GM19452 (cell line): ENCODE data around the gene CASP2.
"Not testable (repeated sequence)": the region's sequence is repeated elsewhere in the genome, so short reads cannot be mapped to it uniquely, and the experiment has no call there.

Source experiments
- ATAC-seq: cut with Tn5 transposase; IDR thresholded peaks from one replicate; pipeline ENCODE4 v1.9.1; 2021; ENCODE audit not compliant: unreplicated experiment

The CASP2 gene

GRCh38 chr7:143289888-143290287, 1.7 kb downstream of the CASP2 start:
- ATAC-seq = not testable (repeated sequence)

- ATAC-seq = no peak
Measured at GRCh38 chr7:143290293-143290692, 2.1 kb downstream of the CASP2 start.

DNA sequence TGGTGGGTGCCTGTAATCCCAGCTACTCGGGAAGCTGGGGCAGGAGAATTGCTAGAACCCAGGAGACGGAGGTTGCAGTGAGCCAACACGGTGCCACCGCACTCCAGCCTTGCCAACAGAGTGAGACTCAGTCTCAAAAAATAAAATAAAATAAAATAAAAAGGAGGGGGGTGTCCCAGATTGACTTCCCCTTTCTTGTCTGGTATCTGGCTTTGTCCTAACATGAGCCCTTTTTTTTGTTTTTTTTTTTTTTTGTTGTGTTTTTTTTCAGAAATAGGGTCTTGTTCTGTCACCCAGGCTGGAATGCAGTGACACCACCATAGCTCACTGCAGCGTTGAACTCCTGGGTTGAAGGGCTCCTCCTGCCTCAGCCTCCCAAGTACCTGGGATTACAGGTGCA, 4.7 kb downstream of the CASP2 start:
- ATAC-seq = no peak

DNA sequence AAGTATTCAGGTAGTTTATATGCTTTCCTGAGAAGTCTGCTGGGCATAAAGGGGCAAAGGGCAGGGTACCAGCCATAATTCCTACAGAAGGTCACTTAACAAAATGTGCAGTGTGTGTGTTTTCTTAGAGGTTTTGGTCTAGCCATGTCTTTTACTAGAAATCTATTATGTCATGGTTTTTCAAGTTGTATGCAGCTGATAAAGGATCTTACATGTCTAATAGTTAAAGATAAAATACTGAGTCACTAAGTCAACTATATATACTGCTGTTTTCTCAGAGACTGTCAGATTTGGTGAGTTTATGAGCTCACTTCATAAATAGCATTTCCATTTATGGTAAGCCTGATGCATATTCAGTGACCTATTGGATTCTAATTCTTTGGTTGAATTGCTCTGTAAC, 7.7 kb downstream of the CASP2 start:
- no peak for ATAC-seq

DNA sequence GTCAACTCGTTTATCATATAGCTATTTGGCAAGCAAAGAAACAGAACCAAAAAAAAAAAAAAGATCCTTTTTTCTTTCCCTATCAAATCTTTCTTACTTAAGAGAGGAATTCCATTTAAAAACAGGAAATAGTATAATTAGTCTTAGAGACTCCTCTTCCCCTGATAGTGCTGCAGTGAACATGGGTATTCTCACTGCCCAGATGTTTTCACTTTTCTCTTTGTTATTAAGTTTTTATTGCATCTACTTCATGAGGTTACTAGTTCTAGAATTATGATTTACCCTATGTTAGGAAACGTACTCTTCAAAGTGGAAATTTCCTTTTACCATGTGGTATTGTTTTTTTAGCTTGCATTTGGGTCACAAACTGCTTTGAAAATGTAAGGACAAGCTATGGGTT, 8.5 kb downstream of the CASP2 start:
- ATAC-seq = no peak

DNA sequence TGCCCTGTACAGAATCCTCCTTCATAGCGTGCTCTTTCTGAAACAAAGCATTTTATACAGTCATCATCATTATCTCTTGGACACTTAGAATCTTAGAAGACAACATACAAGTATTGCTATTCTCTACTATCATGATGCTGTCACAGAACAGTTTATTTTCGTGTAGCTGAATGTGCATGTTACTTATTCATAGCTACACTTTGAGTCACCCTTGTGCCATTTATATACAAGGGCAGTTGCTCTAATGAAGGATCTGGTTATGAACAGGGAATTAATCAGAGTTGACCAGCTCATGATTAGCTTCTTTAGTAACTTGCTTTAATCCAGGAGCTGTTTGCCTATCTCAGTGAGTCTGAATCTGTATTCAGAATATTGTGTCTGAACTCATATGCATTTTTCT, 11.2 kb downstream of the CASP2 start:
- ATAC-seq = no peak

DNA sequence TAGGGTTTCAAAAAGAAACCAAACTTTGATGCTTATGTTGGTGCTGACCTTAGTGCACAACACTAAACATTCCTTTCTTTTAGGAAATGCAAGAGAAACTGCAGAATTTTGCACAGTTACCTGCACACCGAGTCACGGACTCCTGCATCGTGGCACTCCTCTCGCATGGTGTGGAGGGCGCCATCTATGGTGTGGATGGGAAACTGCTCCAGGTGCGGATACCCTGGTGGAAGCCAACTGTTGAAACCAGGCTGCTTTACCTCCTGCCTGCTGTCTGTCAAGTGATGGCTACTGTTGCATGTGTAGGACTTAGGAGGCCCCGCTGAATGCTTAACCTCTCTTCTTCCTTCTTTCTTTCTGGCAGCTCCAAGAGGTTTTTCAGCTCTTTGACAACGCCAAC, 11.7 kb downstream of the CASP2 start:
- ATAC-seq = no peak

GRCh38 chr7:143300959-143301935, 13.1 kb downstream of the CASP2 start:
- ATAC-seq = no peak

DNA sequence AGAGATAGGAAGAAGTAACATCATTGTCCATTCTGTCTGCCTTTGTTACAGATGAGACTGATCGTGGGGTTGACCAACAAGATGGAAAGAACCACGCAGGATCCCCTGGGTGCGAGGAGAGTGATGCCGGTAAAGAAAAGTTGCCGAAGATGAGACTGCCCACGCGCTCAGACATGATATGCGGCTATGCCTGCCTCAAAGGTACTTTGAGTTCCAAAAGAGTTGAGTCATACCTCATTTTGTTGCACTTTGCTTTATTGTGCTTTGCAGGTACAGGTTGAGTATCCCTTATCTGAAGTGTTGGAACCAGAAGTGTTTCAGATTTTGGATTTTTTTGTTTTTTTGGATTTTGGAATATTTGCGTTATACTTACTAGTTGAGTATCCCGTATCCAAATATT, 15.6 kb downstream of the CASP2 start:
- ATAC-seq = no peak

DNA sequence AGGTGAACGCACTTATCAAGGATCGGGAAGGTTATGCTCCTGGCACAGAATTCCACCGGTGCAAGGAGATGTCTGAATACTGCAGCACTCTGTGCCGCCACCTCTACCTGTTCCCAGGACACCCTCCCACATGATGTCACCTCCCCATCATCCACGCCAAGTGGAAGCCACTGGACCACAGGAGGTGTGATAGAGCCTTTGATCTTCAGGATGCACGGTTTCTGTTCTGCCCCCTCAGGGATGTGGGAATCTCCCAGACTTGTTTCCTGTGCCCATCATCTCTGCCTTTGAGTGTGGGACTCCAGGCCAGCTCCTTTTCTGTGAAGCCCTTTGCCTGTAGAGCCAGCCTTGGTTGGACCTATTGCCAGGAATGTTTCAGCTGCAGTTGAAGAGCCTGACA, 16.8 kb downstream of the CASP2 start:
- no peak for ATAC-seq

- no peak for ATAC-seq
Measured at GRCh38 chr7:143305423-143306070, 17.4 kb downstream of the CASP2 start.

- no peak for ATAC-seq
Measured at GRCh38 chr7:143308632-143309031, 20.5 kb downstream of the CASP2 start.

GRCh38 chr7:143314127-143314526, 26.0 kb downstream of the CASP2 start:
- no peak for ATAC-seq

DNA sequence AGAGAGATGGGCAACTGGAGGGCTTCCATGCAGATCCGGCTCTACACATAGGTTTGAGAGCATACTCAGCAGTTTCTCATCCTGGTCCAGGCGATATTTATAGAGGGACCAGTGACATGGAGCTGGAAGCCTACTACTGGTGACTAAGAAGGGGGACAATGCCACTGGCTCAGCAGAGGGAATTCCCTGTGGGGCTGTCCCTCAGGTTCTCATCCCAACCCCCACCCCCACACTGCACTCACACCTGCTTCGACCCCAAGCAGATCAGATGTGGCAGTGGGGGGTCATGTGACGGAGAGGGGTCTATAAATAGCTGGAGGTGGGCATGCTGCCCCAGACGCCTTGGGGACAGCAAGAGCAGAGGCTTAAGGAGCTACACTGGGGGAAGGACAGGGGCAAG, 27.6 kb downstream of the CASP2 start, which contains the start of gene CLCN1:
Gene CLCN1, plus strand, starts transcription at position 336 of the 400 bp plus-strand sequence. CDS start 102 bp downstream, outside the sequence.
- ATAC-seq = no peak

GRCh38 chr7:143316492-143316891, 28.3 kb downstream of the CASP2 start:
- no peak for ATAC-seq

- ATAC-seq = no peak
Measured at GRCh38 chr7:143318661-143319060, 30.5 kb downstream of the CASP2 start.

GRCh38 chr7:143320620-143321019, 32.5 kb downstream of the CASP2 start:
- no peak for ATAC-seq

- ATAC-seq = no peak
Measured at GRCh38 chr7:143321242-143321641, 33.1 kb downstream of the CASP2 start.

DNA sequence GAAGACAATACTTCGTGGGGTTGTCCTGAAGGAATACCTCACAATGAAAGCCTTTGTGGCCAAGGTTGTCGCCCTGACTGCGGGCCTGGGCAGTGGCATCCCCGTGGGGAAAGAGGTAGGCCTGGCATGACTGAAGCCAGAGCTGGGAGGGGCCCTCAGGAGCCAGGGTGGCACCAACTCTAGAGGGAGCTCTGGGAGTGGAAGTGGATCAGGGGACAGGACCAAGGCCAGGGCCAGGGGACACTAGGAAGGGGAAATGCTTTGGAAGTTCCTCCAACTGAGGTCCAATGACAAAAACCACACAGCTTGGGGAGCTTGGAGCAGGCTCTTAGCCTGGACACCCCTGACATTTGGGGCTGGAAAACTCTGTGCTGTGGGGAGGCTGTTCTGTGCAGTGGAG, 33.6 kb downstream of the CASP2 start:
- no peak for ATAC-seq

GRCh38 chr7:143322760-143323633, 34.8 kb downstream of the CASP2 start:
- ATAC-seq = no peak

GRCh38 chr7:143323653-143324052, 35.5 kb downstream of the CASP2 start:
- no peak for ATAC-seq
